ENCODE results near the gene THG1L.

THG1L gene

DNA sequence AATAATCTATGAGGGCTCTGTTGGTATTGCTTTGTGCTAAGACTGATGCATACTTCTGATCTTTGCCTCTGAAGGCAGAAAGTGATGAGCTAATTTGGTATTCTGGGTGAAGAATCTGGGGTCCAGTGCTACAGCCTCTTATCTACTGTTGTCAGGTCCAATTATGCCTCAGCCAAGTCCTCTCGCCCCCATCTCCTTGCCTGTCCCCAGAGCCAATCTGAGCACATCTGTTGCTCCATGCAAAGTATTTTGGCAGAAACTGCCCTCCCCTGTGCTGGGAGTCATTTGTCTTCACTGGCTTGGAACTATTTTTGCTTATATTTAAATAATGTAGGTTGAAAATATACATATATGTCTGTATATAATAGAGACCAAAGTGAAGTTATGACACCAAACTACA lies 35.7 kb downstream of the THG1L start:
- Histone ChIP-seq H3K4me1 (ENCODE audit: insufficient read depth, low read length) (no peaks in the 10 kb centered on the region), H3K27me3 (ENCODE audit: insufficient read depth, low read length) (no peaks in the 10 kb centered on the region), H3K4me3 (ENCODE audit: low read length) (no peak overlapping the region), H3K9me3 (ENCODE audit: insufficient read depth, low read depth, low read length) (no peaks in the 10 kb centered on the region), H3K27ac (ENCODE audit: low read length) (no peak overlapping the region), H3K36me3 (ENCODE audit: insufficient read depth, low read depth, low read length) (no peaks in the 10 kb centered on the region), H3K9ac (ENCODE audit: low read depth, low read length) (no peak overlapping the region)

DNA sequence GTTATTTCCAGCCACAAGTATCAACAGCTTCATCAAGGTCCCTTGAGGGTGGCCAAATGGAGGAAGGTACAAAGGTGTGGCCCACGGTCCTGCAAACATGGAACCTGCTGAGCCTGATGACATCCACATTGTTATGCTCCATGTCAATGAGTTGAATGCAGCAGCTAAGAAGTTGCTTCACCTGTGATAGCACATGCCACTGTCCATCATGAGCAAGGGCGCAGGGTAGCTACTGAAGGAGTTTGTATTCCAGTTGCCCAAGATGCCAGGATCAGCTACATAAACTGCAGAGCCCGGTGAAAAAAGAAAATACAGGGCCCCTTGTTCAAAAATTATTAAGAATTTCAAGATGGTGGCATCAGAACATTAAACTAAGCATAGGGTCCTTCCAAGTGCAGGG lies 36.5 kb downstream of the THG1L start:
- no peak overlapping the region for H3K27ac ChIP-seq (ENCODE audit: low read length)
- H3K4me1 ChIP-seq (ENCODE audit: insufficient read depth, low read length): no peaks in the 10 kb centered on the region
- H3K4me3 ChIP-seq (ENCODE audit: low read length): no peak overlapping the region
- no peaks in the 10 kb centered on the region for H3K27me3 ChIP-seq (ENCODE audit: insufficient read depth, low read length)
- H3K36me3 ChIP-seq (ENCODE audit: insufficient read depth, low read depth, low read length): no peaks in the 10 kb centered on the region
- H3K9me3 ChIP-seq (ENCODE audit: insufficient read depth, low read depth, low read length): no peaks in the 10 kb centered on the region
- H3K9ac ChIP-seq (ENCODE audit: low read depth, low read length): no peak overlapping the region

- H3K9ac ChIP-seq (ENCODE audit: low read depth, low read length): no peak overlapping the region
- H3K4me1 ChIP-seq (ENCODE audit: insufficient read depth, low read length): no peaks in the 10 kb centered on the region
- no peaks in the 10 kb centered on the region for H3K36me3 ChIP-seq (ENCODE audit: insufficient read depth, low read depth, low read length)
- no peak overlapping the region for H3K27ac ChIP-seq (ENCODE audit: low read length)
- H3K27me3 ChIP-seq (ENCODE audit: insufficient read depth, low read length): no peaks in the 10 kb centered on the region
- H3K9me3 ChIP-seq (ENCODE audit: insufficient read depth, low read depth, low read length): no peaks in the 10 kb centered on the region
- H3K4me3 ChIP-seq (ENCODE audit: low read length): no peak overlapping the region
Observed at GRCh38 chr5:157770665-157771064, 39.4 kb downstream of the THG1L start.

- H3K9me3 ChIP-seq (ENCODE audit: insufficient read depth, low read depth, low read length): no peaks in the 10 kb centered on the region
- H3K27ac ChIP-seq (ENCODE audit: low read length): no peak overlapping the region
- no peak overlapping the region for H3K9ac ChIP-seq (ENCODE audit: low read depth, low read length)
- H3K4me1 ChIP-seq (ENCODE audit: insufficient read depth, low read length): no peaks in the 10 kb centered on the region
- no peaks in the 10 kb centered on the region for H3K36me3 ChIP-seq (ENCODE audit: insufficient read depth, low read depth, low read length)
- H3K27me3 ChIP-seq (ENCODE audit: insufficient read depth, low read length): no peaks in the 10 kb centered on the region
- no peak overlapping the region for H3K4me3 ChIP-seq (ENCODE audit: low read length)
Observed at GRCh38 chr5:157772127-157772526, 40.9 kb downstream of the THG1L start.

DNA sequence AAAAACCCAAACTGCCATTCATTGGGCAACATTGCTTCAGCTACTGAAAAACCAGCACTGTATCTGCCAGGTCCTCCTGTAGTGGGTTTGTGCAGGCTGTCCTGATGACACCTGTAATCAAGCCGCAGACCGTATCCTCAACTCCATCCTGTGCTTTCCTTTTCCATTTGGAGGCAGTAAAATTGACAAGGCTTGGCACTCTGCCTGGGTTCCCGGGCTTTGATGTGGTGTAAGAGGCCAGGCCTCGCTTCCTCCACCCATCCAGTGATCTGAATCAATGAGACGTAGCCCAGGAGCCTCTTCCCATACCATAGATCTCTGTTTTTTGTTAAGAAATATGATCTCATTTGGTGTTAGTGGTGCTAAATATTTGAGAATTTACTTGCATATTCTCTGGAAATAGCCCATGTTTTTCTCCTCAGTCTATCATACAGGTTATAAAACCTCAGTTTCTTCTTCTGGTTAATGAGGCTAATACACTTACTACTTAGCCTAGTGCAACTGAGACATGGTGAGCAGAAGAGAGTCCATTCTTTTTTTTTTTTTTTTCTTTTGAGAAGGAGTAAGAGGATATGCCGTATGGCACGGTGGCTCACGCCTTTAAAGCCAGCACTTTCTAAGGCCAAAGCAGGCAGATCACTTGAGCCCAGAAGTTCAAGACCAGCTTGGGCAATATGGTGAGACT lies 47.0 kb downstream of the THG1L start:
- no peak overlapping the region for H3K9ac ChIP-seq (ENCODE audit: low read depth, low read length)
- no peak overlapping the region for H3K27ac ChIP-seq (ENCODE audit: low read length)
- H3K4me1 ChIP-seq (ENCODE audit: insufficient read depth, low read length): no peaks in the 10 kb centered on the region
- no peak overlapping the region for H3K4me3 ChIP-seq (ENCODE audit: low read length)
- no peaks in the 10 kb centered on the region for H3K36me3 ChIP-seq (ENCODE audit: insufficient read depth, low read depth, low read length)
- H3K9me3 ChIP-seq (ENCODE audit: insufficient read depth, low read depth, low read length): no peaks in the 10 kb centered on the region
- no peaks in the 10 kb centered on the region for H3K27me3 ChIP-seq (ENCODE audit: insufficient read depth, low read length)

DNA sequence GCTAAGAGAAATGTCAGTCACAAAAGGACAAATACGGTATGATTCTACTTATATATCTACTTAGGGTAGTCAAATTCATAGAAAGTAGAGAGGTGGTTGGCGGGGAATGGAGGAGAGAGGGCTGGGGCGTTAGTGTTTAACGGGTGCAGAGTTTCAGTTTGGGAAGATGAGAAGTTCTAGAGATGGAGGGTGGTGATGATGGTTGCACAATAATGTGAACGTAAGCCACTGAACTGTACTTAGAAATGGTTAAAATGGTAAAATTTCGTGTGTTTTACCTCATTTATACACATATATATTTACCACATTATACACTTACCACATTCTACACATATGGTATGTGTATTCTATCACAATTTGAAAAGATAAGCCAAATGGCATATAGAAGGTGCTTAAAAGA lies 48.0 kb downstream of the THG1L start:
- Histone ChIP-seq H3K9me3 (ENCODE audit: insufficient read depth, low read depth, low read length) (no peaks in the 10 kb centered on the region), H3K36me3 (ENCODE audit: insufficient read depth, low read depth, low read length) (no peaks in the 10 kb centered on the region; the same call in 1 of the 2 replicates), H3K4me3 (ENCODE audit: low read length) (no peak overlapping the region)

DNA sequence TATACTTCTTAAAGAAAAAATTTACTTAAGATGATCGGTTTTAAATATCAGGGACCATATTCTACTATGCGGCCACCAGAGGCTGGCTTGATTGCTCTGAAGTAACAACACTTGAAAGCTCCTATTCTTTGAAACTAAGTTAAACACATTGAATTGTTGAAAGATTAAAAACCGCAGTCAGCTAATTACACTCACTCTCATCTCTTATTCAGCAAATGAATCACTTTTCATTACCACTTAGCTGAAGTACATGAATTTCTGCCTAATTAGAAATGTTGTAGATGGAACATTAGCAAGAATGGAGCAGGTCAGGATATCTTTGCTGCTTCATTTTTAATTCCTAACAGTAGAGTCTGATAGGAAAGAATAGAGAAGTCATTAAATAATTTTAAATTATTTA lies 54.6 kb downstream of the THG1L start:
- H3K9ac ChIP-seq (ENCODE audit: low read depth, low read length): no peak overlapping the region
- H3K27me3 ChIP-seq (ENCODE audit: insufficient read depth, low read length): no peaks in the 10 kb centered on the region
- no peak overlapping the region for H3K27ac ChIP-seq (ENCODE audit: low read length)
- H3K9me3 ChIP-seq (ENCODE audit: insufficient read depth, low read depth, low read length): no peaks in the 10 kb centered on the region
- no peak overlapping the region for H3K4me3 ChIP-seq (ENCODE audit: low read length)
- no peaks in the 10 kb centered on the region for H3K4me1 ChIP-seq (ENCODE audit: insufficient read depth, low read length)
- peaks cover 46% of the 10 kb centered on the region for H3K36me3 ChIP-seq (ENCODE audit: insufficient read depth, low read depth, low read length)

More for the DNA sequence above, 48.0 kb downstream of the THG1L start:
- Histone ChIP-seq H3K9ac (ENCODE audit: low read depth, low read length) (no peak overlapping the region), H3K4me1 (ENCODE audit: insufficient read depth, low read length) (no peaks in the 10 kb centered on the region), H3K27ac (ENCODE audit: low read length) (no peak overlapping the region), H3K27me3 (ENCODE audit: insufficient read depth, low read length) (no peaks in the 10 kb centered on the region)
